HEK293 (cell line): ENCODE measurements around the gene ISG15.

ENCODE experiments used
- CTCF ChIA-PET: fragments of 350-600 bp; formaldehyde crosslinking; extraction: SDS; loops from one replicate; lab custom pipeline; 2021; ENCODE audit warnings: antibody characterized with exemption; lab: Yijun Ruan, JAX
- POLR2A ChIA-PET: fragments of 300-600 bp; formaldehyde crosslinking; extraction: SDS; loops from one replicate; lab custom pipeline; 2020; ENCODE audit warnings: antibody characterized with exemption, inconsistent platforms; lab: Yijun Ruan, JAX
- H3K27ac ChIP-seq: fragments of 200-500 bp; sonication (Bioruptor generic); 2 replicates; pipeline ENCODE4 v1.5.1; 2014; ENCODE audit warnings: low read depth, low read length, control low read depth, inconsistent platforms; ENCODE audit errors: extremely low read depth
- H3K36me3 ChIP-seq, 2 experiments: fragments of 200-500 bp in 1 of 2; sonication (Bioruptor generic) in 1 of 2; 1 replicate in 1 of 2; 2 replicates in 1 of 2; pipeline ENCODE4 v1.5.1; 2014 to 2017; ENCODE audit warnings: inconsistent platforms in 2 of 2, low read length in 2 of 2; ENCODE audit not compliant: control insufficient read depth in 2 of 2, insufficient read depth in 1 of 2
- H3K4me1 ChIP-seq: fragments of 200-500 bp; sonication (Bioruptor generic); 2 replicates; pipeline ENCODE4 v1.5.1; 2014; ENCODE audit warnings: mild to moderate bottlenecking, low read length, inconsistent platforms; ENCODE audit not compliant: control insufficient read depth, insufficient read depth
- H3K4me3 ChIP-seq: 2 replicates; pipeline ENCODE4 v1.5.1; 2011; ENCODE audit warnings: low read depth, mild to moderate bottlenecking, control low read depth, low read length, moderate library complexity
- H3K9me3 ChIP-seq: fragments of 200-500 bp; sonication (Bioruptor generic); 2 replicates; pipeline ENCODE4 v1.5.1; 2014; ENCODE audit warnings: low read depth, low read length, inconsistent platforms; ENCODE audit not compliant: control insufficient read depth, insufficient read depth
- BCL11B ChIP-seq: fragments of 450-650 bp; formaldehyde crosslinking; IDR thresholded peaks from 2 replicates; pipeline ENCODE4 v1.5.1; 2016; ENCODE audit warnings: low read depth, missing biosample characterization, missing genetic modification characterization
- FEZF1 ChIP-seq: fragments of 450-650 bp; formaldehyde crosslinking; IDR thresholded peaks from 2 replicates; pipeline ENCODE4 v1.5.1; 2016; ENCODE audit warnings: missing biosample characterization, missing genetic modification characterization
- GLIS1 ChIP-seq: fragments of 450-650 bp; formaldehyde crosslinking; IDR thresholded peaks from 2 replicates; pipeline ENCODE4 v1.5.1; 2016; ENCODE audit warnings: missing biosample characterization, missing genetic modification characterization
- KLF1 ChIP-seq: fragments of 450-650 bp; formaldehyde crosslinking; IDR thresholded peaks from 2 replicates; pipeline ENCODE4 v1.5.1; 2016; ENCODE audit warnings: missing biosample characterization, missing genetic modification characterization
- OVOL3 ChIP-seq: fragments of 450-650 bp; formaldehyde crosslinking; IDR thresholded peaks from 2 replicates; pipeline ENCODE4 v1.5.1; 2016; ENCODE audit warnings: missing biosample characterization, missing genetic modification characterization
- PRDM1 ChIP-seq: fragments of 450-650 bp; formaldehyde crosslinking; IDR thresholded peaks from 2 replicates; pipeline ENCODE4; 2016; ENCODE audit warnings: missing biosample characterization, missing genetic modification characterization
- ZFHX2 ChIP-seq: fragments of 450-650 bp; formaldehyde crosslinking; conservative IDR thresholded peaks from 2 replicates; pipeline ENCODE4 v1.5.1; 2016; ENCODE audit warnings: missing biosample characterization, missing genetic modification characterization
- ZNF114 ChIP-seq: fragments of 450-650 bp; formaldehyde crosslinking; IDR thresholded peaks from 2 replicates; pipeline ENCODE4 v1.5.0; 2017; ENCODE audit warnings: missing biosample characterization, missing genetic modification characterization
- ZNF146 ChIP-seq: fragments of 450-650 bp; formaldehyde crosslinking; IDR thresholded peaks from 2 replicates; pipeline ENCODE4 v1.5.1; 2016; ENCODE audit warnings: missing biosample characterization, missing genetic modification characterization
- ZNF175 ChIP-seq: fragments of 450-650 bp; formaldehyde crosslinking; IDR thresholded peaks from 2 replicates; pipeline ENCODE4 v1.5.1; 2016; ENCODE audit warnings: missing biosample characterization, missing genetic modification characterization
- ZNF521 ChIP-seq: fragments of 450-650 bp; formaldehyde crosslinking; IDR thresholded peaks from 2 replicates; pipeline ENCODE4 v1.5.1; 2017; ENCODE audit warnings: missing biosample characterization, mild to moderate bottlenecking, missing genetic modification characterization
- ZNF530 ChIP-seq: fragments of 450-650 bp; formaldehyde crosslinking; IDR thresholded peaks from 2 replicates; pipeline ENCODE4 v1.5.1; 2016; ENCODE audit warnings: low read depth, missing biosample characterization, missing genetic modification characterization
- ZNF560 ChIP-seq: fragments of 450-650 bp; formaldehyde crosslinking; IDR thresholded peaks from 2 replicates; pipeline ENCODE4 v1.5.1; 2017; ENCODE audit warnings: missing biosample characterization, missing genetic modification characterization, borderline replicate concordance
- ZNF658 ChIP-seq: fragments of 450-650 bp; formaldehyde crosslinking; IDR thresholded peaks from 2 replicates; pipeline ENCODE4; 2016; ENCODE audit warnings: missing biosample characterization, missing genetic modification characterization
- ZNF791 ChIP-seq: fragments of 450-650 bp; formaldehyde crosslinking; IDR thresholded peaks from 2 replicates; pipeline ENCODE4 v1.5.1; 2016; ENCODE audit warnings: missing biosample characterization, missing genetic modification characterization
- TF ChIP-seq, protein P1 (sequence below): fragments of 450-650 bp; formaldehyde crosslinking; IDR thresholded peaks from 2 replicates; pipeline ENCODE4 v1.5.1; 2016; ENCODE audit warnings: missing biosample characterization, missing genetic modification characterization
- TF ChIP-seq, protein P2 (sequence below): fragments of 450-650 bp; formaldehyde crosslinking; IDR thresholded peaks from 2 replicates; pipeline ENCODE4 v1.5.1; 2016; ENCODE audit warnings: missing biosample characterization, missing genetic modification characterization
- TF ChIP-seq, protein P3 (sequence below): fragments of 450-650 bp; formaldehyde crosslinking; IDR thresholded peaks from 2 replicates; pipeline ENCODE4 v1.5.1; 2016; ENCODE audit warnings: missing biosample characterization, missing genetic modification characterization, borderline replicate concordance

The ISG15 gene

DNA sequence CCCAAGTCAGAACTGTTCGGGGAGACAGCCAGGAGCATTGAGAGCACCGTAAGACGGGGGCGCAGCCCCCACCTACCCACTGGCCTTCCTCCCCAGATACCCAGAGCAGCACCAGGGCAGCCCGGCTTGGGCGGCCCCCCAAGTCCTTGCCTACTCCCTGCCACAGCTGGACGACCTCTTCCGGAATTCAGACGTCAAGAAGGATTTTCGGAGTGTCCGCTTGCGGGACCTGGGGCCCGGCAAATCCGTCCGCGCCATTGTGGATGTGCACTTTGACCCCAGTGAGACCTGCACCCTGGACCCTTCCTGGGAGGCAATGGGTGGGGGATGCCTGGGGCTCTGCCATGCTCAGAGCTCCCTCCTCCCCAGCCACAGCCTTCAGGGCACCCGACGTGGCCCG is 34.1 kb downstream of the ISG15 start:
- Histone ChIP-seq H3K4me1 (no peaks in the 10 kb centered on the region), H3K27ac (no peak overlapping the region), H3K36me3 (peaks cover 0 to 81% of the 10 kb centered on the region in 2 experiments; a peak in 1 of 3 replicates), H3K4me3 (no peak overlapping the region), H3K9me3 (no peaks in the 10 kb centered on the region)
- CTCF ChIA-PET, result interaction anchor here (0.7 kb wide), 1 partner anchor 22 kb away, joined by 3 read pairs; no protein-coding TSS in a partner anchor
- TF ChIP-seq ZNF521 (tag by site-specific recombination) (no peak), ZNF114 (tag by site-specific recombination) (no peak), OVOL3 (no peak), ZFHX2 (no peak), ZNF146 (tag by site-specific recombination) (no peak), GLIS1 (tag by site-specific recombination) (0 out of 2 replicates have a peak, but pooled peaks have one; percentile 11), BCL11B (tag by site-specific recombination) (0 out of 2 replicates have a peak, but pooled peaks have one; percentile 29)
- TF ChIP-seq, protein P1, sequence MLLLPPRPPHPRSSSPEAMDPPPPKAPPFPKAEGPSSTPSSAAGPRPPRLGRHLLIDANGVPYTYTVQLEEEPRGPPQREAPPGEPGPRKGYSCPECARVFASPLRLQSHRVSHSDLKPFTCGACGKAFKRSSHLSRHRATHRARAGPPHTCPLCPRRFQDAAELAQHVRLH (tag by site-specific recombination), result no peak
- TF ChIP-seq, protein P2, sequence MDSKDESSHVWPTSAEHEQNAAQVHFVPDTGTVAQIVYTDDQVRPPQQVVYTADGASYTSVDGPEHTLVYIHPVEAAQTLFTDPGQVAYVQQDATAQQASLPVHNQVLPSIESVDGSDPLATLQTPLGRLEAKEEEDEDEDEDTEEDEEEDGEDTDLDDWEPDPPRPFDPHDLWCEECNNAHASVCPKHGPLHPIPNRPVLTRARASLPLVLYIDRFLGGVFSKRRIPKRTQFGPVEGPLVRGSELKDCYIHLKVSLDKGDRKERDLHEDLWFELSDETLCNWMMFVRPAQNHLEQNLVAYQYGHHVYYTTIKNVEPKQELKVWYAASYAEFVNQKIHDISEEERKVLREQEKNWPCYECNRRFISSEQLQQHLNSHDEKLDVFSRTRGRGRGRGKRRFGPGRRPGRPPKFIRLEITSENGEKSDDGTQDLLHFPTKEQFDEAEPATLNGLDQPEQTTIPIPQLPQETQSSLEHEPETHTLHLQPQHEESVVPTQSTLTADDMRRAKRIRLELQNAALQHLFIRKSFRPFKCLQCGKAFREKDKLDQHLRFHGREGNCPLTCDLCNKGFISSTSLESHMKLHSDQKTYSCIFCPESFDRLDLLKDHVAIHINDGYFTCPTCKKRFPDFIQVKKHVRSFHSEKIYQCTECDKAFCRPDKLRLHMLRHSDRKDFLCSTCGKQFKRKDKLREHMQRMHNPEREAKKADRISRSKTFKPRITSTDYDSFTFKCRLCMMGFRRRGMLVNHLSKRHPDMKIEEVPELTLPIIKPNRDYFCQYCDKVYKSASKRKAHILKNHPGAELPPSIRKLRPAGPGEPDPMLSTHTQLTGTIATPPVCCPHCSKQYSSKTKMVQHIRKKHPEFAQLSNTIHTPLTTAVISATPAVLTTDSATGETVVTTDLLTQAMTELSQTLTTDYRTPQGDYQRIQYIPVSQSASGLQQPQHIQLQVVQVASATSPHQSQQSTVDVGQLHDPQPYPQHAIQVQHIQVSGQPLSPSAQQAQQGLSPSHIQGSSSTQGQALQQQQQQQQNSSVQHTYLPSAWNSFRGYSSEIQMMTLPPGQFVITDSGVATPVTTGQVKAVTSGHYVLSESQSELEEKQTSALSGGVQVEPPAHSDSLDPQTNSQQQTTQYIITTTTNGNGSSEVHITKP, result no peak
- TF ChIP-seq, all 188 proteins: peak for 2
- POLR2A ChIA-PET, result no interaction called here

- TF ChIP-seq ZNF658 (tag by site-specific recombination), result no peak
- TF ChIP-seq, protein P3, sequence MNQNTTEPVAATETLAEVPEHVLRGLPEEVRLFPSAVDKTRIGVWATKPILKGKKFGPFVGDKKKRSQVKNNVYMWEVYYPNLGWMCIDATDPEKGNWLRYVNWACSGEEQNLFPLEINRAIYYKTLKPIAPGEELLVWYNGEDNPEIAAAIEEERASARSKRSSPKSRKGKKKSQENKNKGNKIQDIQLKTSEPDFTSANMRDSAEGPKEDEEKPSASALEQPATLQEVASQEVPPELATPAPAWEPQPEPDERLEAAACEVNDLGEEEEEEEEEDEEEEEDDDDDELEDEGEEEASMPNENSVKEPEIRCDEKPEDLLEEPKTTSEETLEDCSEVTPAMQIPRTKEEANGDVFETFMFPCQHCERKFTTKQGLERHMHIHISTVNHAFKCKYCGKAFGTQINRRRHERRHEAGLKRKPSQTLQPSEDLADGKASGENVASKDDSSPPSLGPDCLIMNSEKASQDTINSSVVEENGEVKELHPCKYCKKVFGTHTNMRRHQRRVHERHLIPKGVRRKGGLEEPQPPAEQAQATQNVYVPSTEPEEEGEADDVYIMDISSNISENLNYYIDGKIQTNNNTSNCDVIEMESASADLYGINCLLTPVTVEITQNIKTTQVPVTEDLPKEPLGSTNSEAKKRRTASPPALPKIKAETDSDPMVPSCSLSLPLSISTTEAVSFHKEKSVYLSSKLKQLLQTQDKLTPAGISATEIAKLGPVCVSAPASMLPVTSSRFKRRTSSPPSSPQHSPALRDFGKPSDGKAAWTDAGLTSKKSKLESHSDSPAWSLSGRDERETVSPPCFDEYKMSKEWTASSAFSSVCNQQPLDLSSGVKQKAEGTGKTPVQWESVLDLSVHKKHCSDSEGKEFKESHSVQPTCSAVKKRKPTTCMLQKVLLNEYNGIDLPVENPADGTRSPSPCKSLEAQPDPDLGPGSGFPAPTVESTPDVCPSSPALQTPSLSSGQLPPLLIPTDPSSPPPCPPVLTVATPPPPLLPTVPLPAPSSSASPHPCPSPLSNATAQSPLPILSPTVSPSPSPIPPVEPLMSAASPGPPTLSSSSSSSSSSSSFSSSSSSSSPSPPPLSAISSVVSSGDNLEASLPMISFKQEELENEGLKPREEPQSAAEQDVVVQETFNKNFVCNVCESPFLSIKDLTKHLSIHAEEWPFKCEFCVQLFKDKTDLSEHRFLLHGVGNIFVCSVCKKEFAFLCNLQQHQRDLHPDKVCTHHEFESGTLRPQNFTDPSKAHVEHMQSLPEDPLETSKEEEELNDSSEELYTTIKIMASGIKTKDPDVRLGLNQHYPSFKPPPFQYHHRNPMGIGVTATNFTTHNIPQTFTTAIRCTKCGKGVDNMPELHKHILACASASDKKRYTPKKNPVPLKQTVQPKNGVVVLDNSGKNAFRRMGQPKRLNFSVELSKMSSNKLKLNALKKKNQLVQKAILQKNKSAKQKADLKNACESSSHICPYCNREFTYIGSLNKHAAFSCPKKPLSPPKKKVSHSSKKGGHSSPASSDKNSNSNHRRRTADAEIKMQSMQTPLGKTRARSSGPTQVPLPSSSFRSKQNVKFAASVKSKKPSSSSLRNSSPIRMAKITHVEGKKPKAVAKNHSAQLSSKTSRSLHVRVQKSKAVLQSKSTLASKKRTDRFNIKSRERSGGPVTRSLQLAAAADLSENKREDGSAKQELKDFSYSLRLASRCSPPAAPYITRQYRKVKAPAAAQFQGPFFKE (tag by site-specific recombination), result no peak
- no peak for TF ChIP-seq PRDM1 (tag by site-specific recombination)
- no peak for TF ChIP-seq ZNF791
- no peak for TF ChIP-seq ZNF560
- TF ChIP-seq KLF1 (tag by site-specific recombination), result no peak
- TF ChIP-seq ZNF530, result no peak
- no peak for TF ChIP-seq FEZF1 (tag by site-specific recombination)
- TF ChIP-seq ZNF175 (tag by site-specific recombination), result no peak
- CTCF ChIA-PET, result interaction anchor here (0.7 kb wide), 1 partner anchor 23 kb away, joined by 3 read pairs; no protein-coding TSS in a partner anchor
- POLR2A ChIA-PET, result no interaction called here
- Histone ChIP-seq H3K4me3 (no peak overlapping the region), H3K9me3 (no peaks in the 10 kb centered on the region), H3K36me3 (peaks cover 0 to 81% of the 10 kb centered on the region in 2 experiments; a peak in 1 of 3 replicates), H3K27ac (no peak overlapping the region), H3K4me1 (no peaks in the 10 kb centered on the region)
These were observed 34.7 kb downstream of the ISG15 start for GRCh38 chr1:1047963-1048362.
